ENCODE data around the gene PPIL4. TPM values are rescaled to one million over a fixed set of nuclear protein-coding genes. Genes with fewer than 3 reads are reported as not detected.

The PPIL4 gene
- total RNA-seq, 1 donor from 2014 or later = 38.3 TPM

GRCh38 chr6:149563928-149564325, 18.1 kb upstream of the PPIL4 start:
- H3K36me3 Mint-ChIP-seq (ENCODE audit: insufficient read depth) = no peaks in the 10 kb centered on the region
- H3K27me3 Mint-ChIP-seq = peaks cover 24% of the 10 kb centered on the region
- TF ChIP-seq CTCF (IDR thresholded peaks at IDR 0.05; ENCODE audit: unreplicated experiment) = no peak
- no peaks in the 10 kb centered on the region for H3K9me3 Mint-ChIP-seq (ENCODE audit: low read depth)
- peaks cover 9% of the 10 kb centered on the region for H3K4me1 Mint-ChIP-seq (ENCODE audit: low read depth)
- H3K27ac Mint-ChIP-seq = no peak overlapping the region
- no peak for DNase-seq (ENCODE audit: low spot score, unreplicated experiment)
- H3K4me3 Mint-ChIP-seq (ENCODE audit: low read depth) = no peak overlapping the region

GRCh38 chr6:149563203-149563927, 17.5 kb upstream of the PPIL4 start:
- Mint-ChIP-seq H3K9me3 (ENCODE audit: low read depth) (no peaks in the 10 kb centered on the region), H3K27ac (no peak overlapping the region), H3K4me3 (ENCODE audit: low read depth) (no peak overlapping the region), H3K4me1 (ENCODE audit: low read depth) (peaks cover 9% of the 10 kb centered on the region), H3K27me3 (peaks cover 30% of the 10 kb centered on the region), H3K36me3 (ENCODE audit: insufficient read depth) (no peaks in the 10 kb centered on the region)
- no peak for DNase-seq (ENCODE audit: low spot score, unreplicated experiment)
- TF ChIP-seq CTCF (IDR thresholded peaks at IDR 0.05; ENCODE audit: unreplicated experiment) = no peak

- Mint-ChIP-seq H3K9me3 (ENCODE audit: low read depth) (no peaks in the 10 kb centered on the region), H3K27ac (no peak overlapping the region), H3K36me3 (ENCODE audit: insufficient read depth) (no peaks in the 10 kb centered on the region), H3K4me3 (ENCODE audit: low read depth) (no peak overlapping the region), H3K27me3 (peaks cover 49% of the 10 kb centered on the region), H3K4me1 (ENCODE audit: low read depth) (peaks cover 2% of the 10 kb centered on the region)
- peak; percentile 62 for TF ChIP-seq CTCF (IDR thresholded peaks at IDR 0.05; ENCODE audit: unreplicated experiment)
- DNase-seq (ENCODE audit: low spot score, unreplicated experiment) = no peak
These were observed 14.9 kb upstream of the PPIL4 start for GRCh38 chr6:149560736-149561135.

- no peaks in the 10 kb centered on the region for H3K4me1 Mint-ChIP-seq (ENCODE audit: low read depth)
- no peak for TF ChIP-seq CTCF (IDR thresholded peaks at IDR 0.05; ENCODE audit: unreplicated experiment)
- no peaks in the 10 kb centered on the region for H3K9me3 Mint-ChIP-seq (ENCODE audit: low read depth)
- H3K36me3 Mint-ChIP-seq (ENCODE audit: insufficient read depth) = no peaks in the 10 kb centered on the region
- H3K27me3 Mint-ChIP-seq = peaks cover 60% of the 10 kb centered on the region
- H3K27ac Mint-ChIP-seq = no peak overlapping the region
- no peak overlapping the region for H3K4me3 Mint-ChIP-seq (ENCODE audit: low read depth)
- no peak for DNase-seq (ENCODE audit: low spot score, unreplicated experiment)
These were observed 13.5 kb upstream of the PPIL4 start for GRCh38 chr6:149559389-149559788.

- Mint-ChIP-seq H3K36me3 (ENCODE audit: insufficient read depth) (no peaks in the 10 kb centered on the region), H3K27me3 (peaks cover 60% of the 10 kb centered on the region), H3K27ac (no peak overlapping the region), H3K4me3 (ENCODE audit: low read depth) (no peak overlapping the region), H3K9me3 (ENCODE audit: low read depth) (no peaks in the 10 kb centered on the region), H3K4me1 (ENCODE audit: low read depth) (no peaks in the 10 kb centered on the region)
- no peak for TF ChIP-seq CTCF (IDR thresholded peaks at IDR 0.05; ENCODE audit: unreplicated experiment)
- DNase-seq (ENCODE audit: low spot score, unreplicated experiment) = no peak
These were observed 12.2 kb upstream of the PPIL4 start for GRCh38 chr6:149558029-149558428.

Measured in progenitor cell of endocrine pancreas (in vitro differentiated cells).